ENCODE measurements around the gene GALK2. TPM values are rescaled to one million over a fixed set of nuclear protein-coding genes. Genes with fewer than 3 reads are reported as not detected.

The GALK2 gene
- polyA plus RNA-seq, 2 of the 4 experiments (the other 2 are of a cell fraction): 26.8 to 40.5 TPM

DNA sequence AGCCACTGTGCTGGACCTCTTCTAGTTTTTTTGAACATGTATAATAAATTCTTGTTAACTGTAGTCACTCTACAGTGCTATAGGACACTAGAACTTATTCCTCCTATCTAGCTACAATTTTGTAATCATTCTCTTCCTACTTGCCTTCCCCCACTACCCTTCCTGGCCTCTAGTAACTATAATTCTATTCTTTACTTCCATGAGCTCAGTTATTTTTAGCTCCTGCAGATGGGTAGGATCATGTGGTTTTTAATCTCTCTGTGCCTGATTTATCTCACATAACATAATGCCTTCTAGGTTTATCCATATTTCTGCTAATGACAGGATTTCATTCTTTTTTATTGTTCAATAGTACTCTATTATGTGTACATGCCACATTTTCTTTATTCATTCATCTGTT lies 139.8 kb downstream of the GALK2 start:
- H3K4me3 ChIP-seq: no peak overlapping the region
- H3K27ac ChIP-seq: no peak overlapping the region
- DNase-seq (ENCODE audit: low read depth in 1 of 2, low spot score in 1 of 2) (no peak), FAIRE-seq (no peak), ATAC-seq (no peak)
- TF ChIP-seq HEYL (CRISPR knock-in tag; IDR thresholded peaks at IDR 0.05): no peak
- no peak for TF ChIP-seq HES2 (IDR thresholded peaks at IDR 0.05)
- no peak for TF ChIP-seq HDAC2 (IDR thresholded peaks at IDR 0.05)
- no peak for TF ChIP-seq MAZ (IDR thresholded peaks at IDR 0.05; ENCODE audit: borderline replicate concordance, low read depth, low read length)
- no peak for TF ChIP-seq HOXB5 (CRISPR knock-in tag; IDR thresholded peaks at IDR 0.05)
- no peak for TF ChIP-seq RFX5 (IDR thresholded peaks at IDR 0.05)
- TF ChIP-seq MAX (IDR thresholded peaks at IDR 0.05): no peak
- TF ChIP-seq CHD2 (IDR thresholded peaks at IDR 0.05; ENCODE audit: low read length, partially characterized antibody): no peak
- no peak for TF ChIP-seq CHD4 (IDR thresholded peaks at IDR 0.05; ENCODE audit: borderline replicate concordance)
- no peak for TF ChIP-seq FOSB (CRISPR knock-in tag; IDR thresholded peaks at IDR 0.05)
- no peak for TF ChIP-seq NR3C1 (IDR thresholded peaks at IDR 0.05)
- no peak for TF ChIP-seq KDM1A (IDR thresholded peaks at IDR 0.05; ENCODE audit: low read depth)
- no peak for TF ChIP-seq EHF (CRISPR knock-in tag; IDR thresholded peaks at IDR 0.05)
- no peak for TF ChIP-seq CTCF (IDR thresholded peaks at IDR 0.05)
- TF ChIP-seq MAFK (IDR thresholded peaks at IDR 0.05; ENCODE audit: partially characterized antibody): no peak
- no peaks in the 10 kb centered on the region for H3K9me3 ChIP-seq
- ChIA-PET POLR2A (no interaction called here), CTCF (no interaction called here)
- peaks cover 5% of the 10 kb centered on the region; the same call in 1 of the 3 replicates for H3K4me1 ChIP-seq
- no peak overlapping the region for H3K4me2 ChIP-seq

DNA sequence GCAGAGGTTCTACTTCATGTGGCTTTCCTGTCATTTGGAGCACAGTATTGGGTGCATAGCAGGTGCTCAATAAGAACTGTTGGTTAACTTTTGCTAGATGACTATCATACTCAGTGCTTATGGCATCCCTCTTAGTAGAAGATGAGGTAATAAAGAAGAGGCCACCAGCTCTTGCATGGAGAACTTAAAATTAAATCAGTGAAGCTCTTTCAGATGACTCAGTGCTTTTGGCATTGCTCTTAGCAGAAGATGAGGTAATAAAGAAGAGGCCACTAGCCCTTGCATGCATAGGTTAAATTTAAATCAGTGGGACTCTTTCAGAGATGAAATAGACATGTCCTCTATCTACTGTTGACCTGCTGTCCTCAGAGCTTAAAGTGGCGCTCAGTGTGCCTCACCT lies 143.6 kb downstream of the GALK2 start:
- H3K27ac ChIP-seq: no peak overlapping the region
- no peak overlapping the region for H3K4me3 ChIP-seq
- ATAC-seq: no peak
- no peak for TF ChIP-seq ZFP36 (IDR thresholded peaks at IDR 0.05; ENCODE audit: borderline replicate concordance, partially characterized antibody)
- TF ChIP-seq FOSB (CRISPR knock-in tag; IDR thresholded peaks at IDR 0.05): no peak
- no peak for TF ChIP-seq NPAS2 (CRISPR knock-in tag; IDR thresholded peaks at IDR 0.05; ENCODE audit: borderline replicate concordance)
- no peak for TF ChIP-seq RAD21 (conservative IDR thresholded peaks at IDR 0.05 in 1 of 2, IDR thresholded peaks at IDR 0.05 in 1 of 2)
- no peak for TF ChIP-seq CHD2 (IDR thresholded peaks at IDR 0.05; ENCODE audit: low read length, partially characterized antibody)
- no peak for TF ChIP-seq HMGXB4 (CRISPR knock-in tag; IDR thresholded peaks at IDR 0.05; ENCODE audit: borderline replicate concordance)
- no peak for TF ChIP-seq EP300 (IDR thresholded peaks at IDR 0.05)
- no peak for TF ChIP-seq HES2 (IDR thresholded peaks at IDR 0.05)
- no peak for TF ChIP-seq HEYL (CRISPR knock-in tag; IDR thresholded peaks at IDR 0.05)
- TF ChIP-seq E2F6 (IDR thresholded peaks at IDR 0.05; ENCODE audit: borderline replicate concordance, low read depth): no peak
- TF ChIP-seq SREBF2 (IDR thresholded peaks at IDR 0.05): no peak
- no peak for TF ChIP-seq CBX8 (IDR thresholded peaks at IDR 0.05)
- TF ChIP-seq TFCP2L1 (CRISPR knock-in tag; IDR thresholded peaks at IDR 0.05): no peak
- no peak for TF ChIP-seq TP53 (CRISPR knock-in tag; IDR thresholded peaks at IDR 0.05)
- H3K9me3 ChIP-seq: no peaks in the 10 kb centered on the region
- ChIA-PET POLR2A (no interaction called here), CTCF (no interaction called here)
- no peak overlapping the region for H3K4me2 ChIP-seq
- no peak for DNase-seq (ENCODE audit: low read depth in 1 of 2, low spot score in 1 of 2)
- no peak for FAIRE-seq
- H3K4me1 ChIP-seq: peaks cover 5% of the 10 kb centered on the region; the same call in 1 of the 3 replicates
- 81% methylated on average over 1 of the region's 1 CpG for WGBS (ENCODE audit: missing lambda C conversion rate)
